HG03039 (cell line): ENCODE measurements around the gene FAM169A.
"Not testable (repeated sequence)": the region's sequence is repeated elsewhere in the genome, so short reads cannot be mapped to it uniquely, and the experiment has no call there.

Experiments
- ATAC-seq: cut with Tn5 transposase; IDR thresholded peaks from one replicate; pipeline ENCODE4 v1.9.1; 2021; ENCODE audit warnings: mild to moderate bottlenecking, moderate library complexity; ENCODE audit not compliant: unreplicated experiment

Gene FAM169A

DNA sequence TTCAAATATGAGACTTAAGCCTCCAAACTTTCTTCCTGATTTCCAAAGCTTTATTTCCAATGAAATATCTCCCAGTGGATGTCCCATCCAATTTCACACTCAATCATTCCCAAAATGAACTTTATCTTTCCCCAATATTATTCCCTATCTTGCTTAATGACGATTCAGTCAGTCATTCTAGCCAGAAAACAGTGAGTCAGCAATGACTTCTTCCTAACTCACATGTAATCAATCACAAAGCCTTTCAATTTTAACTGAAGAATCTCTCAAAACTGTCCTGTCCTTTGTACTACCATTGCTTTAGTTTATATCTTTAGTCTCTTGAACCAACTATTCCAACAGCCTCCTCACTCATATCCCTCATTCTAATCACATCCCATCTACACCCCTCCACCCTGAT, 64.2 kb downstream of the FAM169A start:
- ATAC-seq = no peak

DNA sequence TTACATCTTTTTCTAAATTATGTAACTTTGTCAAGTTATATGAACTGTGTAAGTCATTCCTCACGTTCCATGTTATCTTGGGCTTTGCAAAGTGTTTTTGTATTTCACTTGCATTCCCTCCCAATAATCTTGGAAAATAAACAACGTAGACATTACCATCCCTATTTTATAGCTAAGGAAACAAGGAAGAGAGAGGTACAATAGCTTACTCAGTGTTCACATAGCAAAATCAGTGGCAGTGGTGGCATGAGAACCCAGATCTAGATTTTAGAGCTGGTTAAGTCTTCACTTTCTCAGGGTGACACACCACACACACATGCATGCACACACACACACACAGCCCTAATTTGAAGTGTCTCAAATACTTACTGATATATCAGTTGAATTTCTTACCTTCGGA, 65.0 kb downstream of the FAM169A start:
- ATAC-seq = no peak

DNA sequence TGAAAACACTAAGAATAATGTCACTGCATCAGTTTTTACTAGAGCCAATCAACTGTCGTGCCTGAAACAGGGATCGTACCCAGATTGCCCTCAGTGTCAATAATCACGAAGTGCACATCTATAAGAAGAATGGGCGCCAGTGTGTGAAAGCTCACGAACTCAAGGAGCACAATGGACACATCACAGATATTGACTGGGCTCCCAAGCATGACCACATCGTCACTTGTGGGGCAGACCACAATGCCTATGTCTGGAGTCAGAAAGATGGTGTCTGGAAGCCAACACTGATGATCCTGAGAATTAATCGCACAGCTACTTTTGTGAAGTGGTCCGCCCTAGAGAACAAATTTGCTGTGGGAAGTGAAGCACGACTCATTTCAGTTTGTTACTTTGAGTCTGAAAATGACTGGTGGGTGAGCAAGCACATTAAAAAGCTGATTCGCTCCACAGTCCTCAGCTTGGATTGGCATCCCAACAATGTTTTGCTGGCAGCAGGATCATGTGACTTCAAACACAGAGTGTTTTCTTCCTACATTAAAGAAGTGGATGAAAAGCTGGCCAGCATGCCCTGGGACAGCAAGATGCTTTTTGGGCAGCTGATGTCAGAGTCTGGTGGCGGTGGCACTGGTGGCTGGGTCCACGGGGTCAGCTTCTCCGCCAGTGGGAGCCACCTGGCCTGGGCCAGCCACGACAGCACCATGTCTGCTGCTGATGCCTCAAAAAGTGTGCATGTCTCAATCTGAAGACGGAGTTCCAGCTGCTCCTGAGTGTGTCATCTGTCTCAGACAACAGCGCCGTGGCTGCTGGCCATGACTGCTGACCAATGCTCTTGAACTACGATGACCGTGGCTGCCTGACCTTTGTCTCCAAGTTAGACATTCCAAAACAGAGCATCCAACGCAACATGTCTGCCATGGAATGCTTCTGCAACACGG, 66.9 kb downstream of the FAM169A start:
- ATAC-seq = no peak

DNA sequence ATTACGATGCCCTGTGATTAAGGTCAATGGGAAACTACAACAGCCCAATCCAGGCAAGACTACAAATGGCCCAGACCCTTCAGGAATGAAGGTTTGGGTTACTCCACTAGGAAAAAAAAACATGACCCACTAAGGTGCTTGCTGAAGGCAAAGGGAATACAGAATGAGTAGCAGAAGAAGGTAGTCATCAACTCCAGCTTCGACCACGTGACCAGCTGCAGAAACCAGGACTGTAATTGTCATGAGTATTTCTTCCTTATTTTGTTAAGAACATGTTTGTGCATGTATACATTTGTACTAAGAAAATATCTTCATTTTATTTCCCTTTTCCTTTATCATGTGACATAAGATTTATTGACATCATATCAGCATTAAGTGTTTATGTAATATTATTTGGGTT, 74.5 kb downstream of the FAM169A start:
- not testable (repeated sequence) for ATAC-seq

DNA sequence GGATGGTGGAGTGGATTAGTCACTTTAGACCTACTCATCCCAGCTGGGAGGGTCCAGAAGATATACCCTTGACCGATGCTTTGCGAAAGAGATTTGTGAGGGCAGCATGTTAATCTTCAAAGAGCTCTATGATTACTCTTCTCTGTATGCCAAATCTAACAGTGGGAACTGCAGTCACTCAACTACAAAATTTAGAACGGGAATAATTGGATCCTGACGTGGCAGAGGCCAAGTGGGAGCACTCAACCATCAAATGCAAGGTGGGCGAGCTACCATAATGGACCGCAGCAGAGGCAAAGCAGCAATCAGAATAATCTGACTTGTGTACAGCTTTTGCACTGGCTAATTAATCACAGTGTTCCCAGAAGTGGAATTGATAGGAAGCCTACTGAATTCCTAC, 78.8 kb downstream of the FAM169A start:
- no peak for ATAC-seq

DNA sequence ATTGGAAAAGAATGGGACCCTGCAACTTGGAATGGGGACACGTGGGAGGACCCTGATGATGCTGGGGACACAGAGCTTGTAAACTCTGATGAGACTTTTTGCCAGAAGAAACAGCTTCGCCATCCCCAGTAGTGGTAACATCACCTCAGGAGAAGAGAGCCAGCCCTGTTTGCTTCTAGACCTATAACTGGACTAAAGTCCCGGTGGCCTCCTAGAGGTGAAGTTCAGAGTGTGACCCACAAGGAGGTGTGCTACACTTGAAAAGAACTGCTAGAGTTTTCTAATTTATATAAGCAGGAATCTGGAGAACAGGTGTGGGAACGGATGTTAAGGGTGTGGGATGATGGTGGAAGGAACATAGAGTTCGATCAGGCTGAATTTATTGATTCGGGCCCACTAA, 79.3 kb downstream of the FAM169A start:
- no peak for ATAC-seq

DNA sequence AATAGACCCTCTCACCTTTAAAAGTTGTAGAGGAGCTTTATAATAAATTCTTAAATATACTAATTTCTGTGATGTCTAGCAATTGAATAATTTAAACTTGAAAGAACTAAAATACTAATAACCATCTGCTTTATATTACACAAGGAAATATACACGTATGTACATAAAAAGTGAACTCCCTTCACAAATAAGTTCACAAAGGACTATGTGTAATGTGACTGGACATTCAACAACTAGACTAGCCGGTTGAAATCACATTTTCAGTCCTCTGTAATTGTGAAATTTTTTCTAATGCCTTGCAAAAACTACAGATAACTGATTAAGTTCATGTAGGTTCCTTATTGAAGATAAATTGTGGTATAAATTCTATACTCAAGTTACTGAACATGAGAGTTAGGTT, 87.6 kb downstream of the FAM169A start:
- ATAC-seq = no peak

DNA sequence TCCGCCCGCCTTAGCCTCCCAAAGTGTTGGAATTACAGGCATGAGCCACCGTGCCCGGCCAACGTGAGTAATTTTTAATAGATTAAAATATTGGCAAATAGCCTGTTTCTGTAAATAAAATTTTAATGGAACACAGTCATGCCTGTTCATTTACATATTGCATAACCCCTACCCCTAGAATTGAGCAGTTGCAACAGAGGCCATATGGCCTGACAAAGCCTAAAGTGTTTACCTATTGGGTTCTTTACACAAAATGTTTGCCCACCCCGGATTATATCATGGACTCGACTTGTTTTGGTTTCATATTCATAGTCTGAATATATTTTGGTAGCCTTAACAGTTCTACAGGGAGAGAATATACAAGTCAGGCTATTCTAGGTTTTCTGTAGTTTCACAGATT, 93.8 kb downstream of the FAM169A start:
- no peak for ATAC-seq

DNA sequence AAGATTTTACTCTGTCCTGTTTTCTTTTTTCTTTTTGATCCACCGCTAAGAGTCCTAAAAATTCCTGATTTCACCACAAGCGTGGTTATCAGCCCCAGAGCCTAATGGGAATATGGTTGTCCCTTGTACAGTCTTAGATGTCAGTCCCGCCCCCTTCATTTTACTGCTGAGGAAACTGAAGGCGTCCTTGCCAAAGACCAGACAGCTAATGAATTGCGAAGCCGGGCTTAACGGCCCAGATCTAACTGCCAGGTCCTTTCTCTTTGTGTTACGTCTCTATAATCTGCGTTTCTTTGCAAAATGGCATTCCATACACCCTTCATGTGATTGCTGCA, 98.6 kb downstream of the FAM169A start:
- ATAC-seq = peak; percentile 19

DNA sequence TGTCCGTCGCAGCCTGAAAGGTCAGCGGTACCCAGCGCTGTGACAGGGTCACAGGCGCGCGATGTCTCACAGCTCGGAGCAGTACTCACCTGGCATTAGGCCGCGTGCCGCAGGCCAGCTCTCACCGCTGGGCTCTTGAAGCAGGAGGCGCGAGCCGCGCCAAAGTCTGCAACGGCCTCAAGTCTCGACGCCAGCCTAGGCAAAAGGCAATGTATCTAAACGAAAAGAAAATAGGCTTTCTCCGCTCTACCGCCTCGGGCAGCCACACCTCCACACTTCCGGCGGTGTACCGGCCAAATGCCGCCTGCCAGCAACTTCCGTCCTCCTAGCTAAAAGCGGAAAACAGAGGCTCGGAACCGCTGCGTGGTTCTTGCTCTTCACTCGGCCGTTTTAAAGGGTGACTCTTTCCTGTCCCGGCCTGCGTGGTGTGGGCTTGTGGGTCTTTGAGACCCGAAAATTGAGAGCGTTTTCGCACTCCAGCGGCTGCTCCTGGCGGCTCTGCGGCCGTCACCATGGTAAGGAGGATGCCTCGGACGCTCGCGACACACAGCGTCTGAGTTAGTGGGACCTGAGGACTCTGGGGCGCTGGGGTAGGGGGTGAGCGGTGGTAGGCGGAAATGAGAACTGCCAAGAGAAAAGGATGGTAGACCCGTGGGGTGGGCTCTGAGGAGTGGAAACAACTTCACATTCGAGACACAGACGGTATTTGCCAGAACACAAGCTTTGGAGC, 99.2 kb downstream of the FAM169A start, which contains the start of the genes GFM2 and NSA2:
TSS of gene GFM2 (minus strand) at position 269 of the 730 bp plus-strand sequence. CDS start 3,375 bp downstream, outside the sequence.
TSS of gene NSA2 (plus strand) at position 401 of the 730 bp plus-strand sequence. CDS start at position 513, 112 bp downstream.
- ATAC-seq = peak; percentile 86

DNA sequence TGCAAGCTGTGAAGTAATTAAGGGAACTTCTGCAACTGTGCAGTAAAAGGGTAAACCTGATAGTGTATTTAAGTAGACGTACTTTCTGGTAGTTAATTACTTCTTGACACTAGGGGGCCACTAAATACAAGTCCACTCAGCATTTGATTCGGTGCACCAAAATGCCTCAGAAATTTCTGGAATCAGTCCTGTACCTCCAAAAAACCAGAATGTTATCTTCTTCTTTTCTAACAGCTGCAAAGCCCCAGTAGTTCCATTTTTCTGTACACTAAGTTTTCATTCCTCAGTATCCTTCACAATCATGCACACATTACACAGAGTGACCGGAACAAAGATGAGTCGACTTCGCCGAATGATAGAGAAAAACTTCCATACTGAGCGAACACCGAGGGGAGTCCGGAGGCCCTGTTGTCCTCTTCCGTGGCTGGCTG, 99.8 kb downstream of the FAM169A start:
- no peak for ATAC-seq

DNA sequence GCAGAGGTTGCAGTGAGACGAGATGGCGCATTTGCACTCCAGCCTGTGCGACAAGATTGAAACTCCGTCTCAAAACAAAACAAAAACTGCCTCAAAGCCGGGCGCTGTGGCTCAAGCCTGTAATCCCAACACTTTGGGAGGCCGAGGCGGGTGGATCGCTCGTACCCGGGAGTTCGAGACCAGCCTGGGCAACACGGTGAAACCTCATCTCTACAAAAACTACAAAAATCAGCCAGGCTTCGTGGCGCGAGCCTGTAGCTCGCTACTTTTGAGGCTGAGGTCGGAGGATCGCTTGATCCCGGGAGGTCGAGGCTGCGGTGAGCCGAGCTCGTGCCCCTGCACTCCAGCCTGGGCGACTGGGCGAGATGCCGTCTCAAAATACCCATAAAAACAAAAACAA, 100.3 kb downstream of the FAM169A start:
- ATAC-seq = no peak

DNA sequence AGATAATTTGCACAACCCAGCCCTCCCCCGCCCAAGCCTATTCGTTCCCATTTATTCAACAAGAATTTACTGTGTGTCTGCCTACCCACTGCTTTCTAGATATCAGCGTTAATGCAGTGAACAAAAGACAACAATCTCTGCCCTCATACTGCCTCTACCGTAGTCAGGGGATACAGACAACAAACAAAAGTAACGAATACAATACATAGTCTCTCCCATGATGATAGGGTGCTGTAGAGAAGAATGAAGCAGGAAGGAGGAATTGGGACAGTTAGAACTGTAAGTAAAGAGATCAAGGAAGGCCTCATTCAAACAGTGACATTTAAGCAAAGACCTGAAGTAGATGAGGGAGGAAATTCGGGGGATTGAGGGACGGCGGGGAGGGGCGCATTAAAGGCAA, 101.0 kb downstream of the FAM169A start:
- no peak for ATAC-seq

DNA sequence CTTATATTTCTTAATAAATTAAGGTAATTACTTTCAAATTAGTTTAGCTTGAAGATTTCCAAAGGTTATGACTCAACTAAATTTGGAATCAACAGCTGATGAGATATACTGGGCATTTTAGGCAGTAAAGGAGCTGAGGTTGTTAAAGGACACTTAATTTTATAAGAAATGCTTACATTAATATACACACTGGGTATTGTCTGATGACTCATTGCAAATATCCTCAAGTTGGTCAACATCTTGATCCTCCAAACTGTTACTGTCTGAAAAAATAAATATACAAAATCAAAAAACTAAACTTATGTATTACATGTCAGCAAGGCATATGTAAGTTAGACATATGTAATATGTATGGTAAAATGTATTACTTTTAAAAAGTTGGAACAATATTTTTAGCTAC, 102.7 kb downstream of the FAM169A start:
- ATAC-seq = no peak

DNA sequence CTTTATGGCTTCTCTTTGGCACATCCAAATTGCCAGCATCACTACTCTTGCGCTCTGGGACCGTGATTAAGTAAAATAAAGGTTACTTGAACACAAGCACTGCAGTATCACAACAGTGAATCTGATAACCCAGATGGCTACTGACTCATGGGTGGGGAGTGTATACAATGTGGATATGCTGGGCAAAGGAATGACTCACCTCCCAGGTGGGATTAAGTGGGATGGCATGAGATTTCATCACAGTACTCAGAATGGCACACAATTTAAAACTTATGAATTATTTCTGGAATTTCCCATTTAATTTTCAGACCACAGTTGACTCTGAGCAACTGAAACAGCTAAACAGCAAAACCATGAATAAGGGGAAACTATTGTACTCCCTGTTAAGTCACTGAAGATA, 103.6 kb downstream of the FAM169A start:
- no peak for ATAC-seq

DNA sequence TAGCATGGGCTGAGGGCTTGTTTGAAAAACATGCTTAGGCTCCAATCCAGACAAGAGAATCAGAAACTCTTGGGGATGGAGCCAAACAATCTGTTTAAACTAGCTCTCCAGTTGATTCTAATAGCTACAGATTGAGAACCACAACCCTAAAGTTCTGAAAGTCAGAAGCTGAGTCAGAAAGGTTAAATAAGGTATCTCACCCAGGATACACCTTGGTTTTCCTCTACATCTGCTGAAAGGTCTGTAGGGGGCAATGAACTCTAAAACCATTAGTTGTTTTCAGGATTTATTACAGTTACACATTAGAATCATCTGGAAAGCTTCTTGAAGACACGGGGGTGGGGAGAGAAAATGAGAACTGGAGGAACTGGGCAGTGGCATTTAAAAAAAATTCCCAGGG, 104.9 kb downstream of the FAM169A start:
- no peak for ATAC-seq

DNA sequence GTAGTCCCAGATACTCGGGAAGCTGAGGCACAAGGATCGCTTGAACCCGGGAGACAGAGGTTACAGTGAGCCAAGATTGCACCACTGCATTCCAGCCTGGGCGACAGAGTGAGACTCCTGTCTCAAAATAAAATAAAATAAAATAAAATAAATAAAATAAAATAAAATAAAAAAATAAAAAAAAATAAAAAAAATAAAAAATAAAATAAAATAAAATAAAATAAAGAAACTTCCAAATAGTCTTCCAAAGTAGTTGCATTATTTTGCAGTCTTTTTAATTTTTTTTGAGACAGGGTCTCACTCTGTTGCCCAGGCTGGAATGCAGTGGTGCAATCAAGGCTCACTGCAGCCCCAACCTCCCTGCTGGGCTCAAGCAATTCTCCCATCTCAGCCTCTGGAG, 117.4 kb downstream of the FAM169A start:
- not testable (repeated sequence) for ATAC-seq

DNA sequence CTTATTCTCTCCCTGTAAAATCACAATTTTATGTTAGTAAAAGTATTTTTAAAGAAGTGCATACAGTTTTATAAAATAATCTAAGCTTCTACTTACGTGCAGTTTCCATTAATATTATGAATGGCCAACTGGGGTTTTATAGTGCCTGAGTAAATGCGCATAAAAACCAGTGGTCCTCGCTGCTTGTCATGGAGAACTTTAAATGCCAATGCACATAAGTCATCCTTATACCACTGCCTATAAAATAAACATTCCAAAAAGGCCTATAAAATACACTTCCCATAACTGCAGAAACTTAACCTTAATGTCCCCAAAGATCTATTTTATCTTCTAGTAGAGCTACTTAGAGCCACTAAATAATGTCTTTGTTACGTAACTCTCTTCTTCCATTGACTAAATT, 127.8 kb downstream of the FAM169A start:
- no peak for ATAC-seq

DNA sequence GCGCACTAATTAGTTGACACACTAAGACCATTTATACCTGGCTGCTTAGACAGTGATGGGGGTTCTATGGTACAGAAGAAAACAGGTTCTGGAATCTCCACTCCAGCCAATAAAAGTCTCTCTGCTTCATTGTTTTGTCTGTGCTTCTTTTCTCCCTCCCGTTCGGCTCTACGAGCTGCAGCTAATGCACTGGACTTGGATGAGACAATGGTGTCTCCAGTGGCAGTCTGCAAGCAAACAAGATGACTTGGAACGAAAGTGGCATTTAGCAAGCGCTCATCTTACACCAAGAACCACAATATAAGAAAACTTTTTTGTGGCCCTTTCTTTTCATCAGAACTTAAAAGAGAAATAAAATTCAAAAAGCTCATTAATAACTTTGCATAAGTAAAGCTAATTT, 129.4 kb downstream of the FAM169A start:
- no peak for ATAC-seq
